MM.1S (cell line): Measurements from ENCODE around the gene FCER1G.
"Not testable (repeated sequence)": the region's sequence is repeated elsewhere in the genome, so short reads cannot be mapped to it uniquely, and the experiment has no call there.

Experiments used
- DNase-seq: peaks from one replicate; pipeline ENCODE4 v3.0.0-alpha.2; 2015
- H2AFZ ChIP-seq: fragments of 300-600 bp; sonication (generic); 2 replicates; pipeline ENCODE4 v1.6.0; 2016; ENCODE audit warnings: antibody characterized with exemption, low read length
- H3F3A ChIP-seq: fragments of 300-600 bp; sonication (generic); 2 replicates; pipeline ENCODE4 v1.6.1; 2016; ENCODE audit warnings: mild to moderate bottlenecking, antibody characterized with exemption, low read length, moderate library complexity, mixed read lengths; ENCODE audit not compliant: insufficient read depth
- H3K27ac ChIP-seq: fragments of 300-600 bp; sonication (generic); 2 replicates; pipeline ENCODE4 v1.5.1; 2016; ENCODE audit warnings: mild to moderate bottlenecking, low read length
- H3K27me3 ChIP-seq: fragments of 300-600 bp; sonication (generic); replicated peaks from 2 replicates; pipeline ENCODE4 v1.6.0; 2016; ENCODE audit warnings: low read length; ENCODE audit not compliant: insufficient read depth
- H3K36me3 ChIP-seq: fragments of 300-600 bp; sonication (generic); replicated peaks from 2 replicates; pipeline ENCODE4 v1.6.1; 2016; ENCODE audit warnings: mild to moderate bottlenecking, low read length, mixed read lengths; ENCODE audit not compliant: insufficient read depth
- H3K4me1 ChIP-seq: fragments of 300-600 bp; sonication (generic); 2 replicates; pipeline ENCODE4 v1.6.1; 2016; ENCODE audit warnings: low read length, mixed read lengths
- H3K4me2 ChIP-seq: fragments of 300-600 bp; sonication (generic); 2 replicates; pipeline ENCODE4 v1.6.0; 2016; ENCODE audit warnings: low read depth, low read length
- H3K4me3 ChIP-seq: fragments of 300-600 bp; sonication (generic); 2 replicates; pipeline ENCODE4 v1.5.1; 2016; ENCODE audit warnings: low read length, mixed read lengths
- H3K79me2 ChIP-seq: fragments of 300-600 bp; sonication (generic); 2 replicates; pipeline ENCODE4 v1.6.1; 2016; ENCODE audit warnings: mixed run types, low read length, mixed read lengths
- H3K9ac ChIP-seq: fragments of 300-600 bp; sonication (generic); 2 replicates; pipeline ENCODE4 v1.6.1; 2016; ENCODE audit warnings: low read length, mixed read lengths
- H3K9me2 ChIP-seq: fragments of 300-600 bp; sonication (generic); replicated peaks from 2 replicates; pipeline ENCODE4 v1.6.1; 2016; ENCODE audit warnings: mild to moderate bottlenecking, low read length, mixed read lengths; ENCODE audit not compliant: insufficient read depth
- H3K9me3 ChIP-seq: fragments of 300-600 bp; sonication (generic); replicated peaks from 2 replicates; pipeline ENCODE4 v1.6.1; 2016; ENCODE audit warnings: mild to moderate bottlenecking, low read length, mixed read lengths; ENCODE audit not compliant: insufficient read depth
- H4K20me1 ChIP-seq: fragments of 300-600 bp; sonication (generic); 2 replicates; pipeline ENCODE4 v1.6.1; 2016; ENCODE audit warnings: mild to moderate bottlenecking, low read length, moderate library complexity, mixed read lengths; ENCODE audit not compliant: insufficient read depth
- CTCF ChIP-seq: fragments of 300-600 bp; sonication (generic); IDR thresholded peaks from 2 replicates; pipeline ENCODE4 v1.5.1; 2016; ENCODE audit warnings: antibody characterized with exemption, low read length, mixed read lengths
- EZH2 ChIP-seq: fragments of 300-600 bp; sonication (generic); optimal IDR thresholded peaks from 2 replicates; pipeline ENCODE3; 2017; ENCODE audit warnings: low read depth, mild to moderate bottlenecking, antibody characterized with exemption, low read length, mixed read lengths
- EZH2phosphoT487 ChIP-seq: fragments of 300-600 bp; sonication (generic); IDR thresholded peaks from 2 replicates; pipeline ENCODE4 v1.6.1; 2018; ENCODE audit warnings: antibody characterized with exemption, low read length

Gene FCER1G

GRCh38 chr1:161220002-161220401 lies 4.9 kb downstream of the FCER1G start:
- Histone ChIP-seq H4K20me1 (no peaks in the 10 kb centered on the region), H3F3A (peaks cover 29% of the 10 kb centered on the region), H3K36me3 (no peaks in the 10 kb centered on the region), H3K9me2 (no peaks in the 10 kb centered on the region), H3K9me3 (no peaks in the 10 kb centered on the region), H2AFZ (no peak overlapping the region), H3K27ac (no peak overlapping the region), H3K27me3 (no peaks in the 10 kb centered on the region), H3K9ac (no peak overlapping the region), H3K4me2 (no peak overlapping the region), H3K4me1 (peaks cover 30% of the 10 kb centered on the region), H3K79me2 (no peaks in the 10 kb centered on the region), H3K4me3 (no peak overlapping the region)
- TF ChIP-seq EZH2phosphoT487 (no peak), EZH2 (no peak), CTCF (no peak)
- DNase-seq, result no peak

- no peak overlapping the region for H3K9ac ChIP-seq
- H3K9me3 ChIP-seq, result no peaks in the 10 kb centered on the region
- no peak overlapping the region for H2AFZ ChIP-seq
- H3K9me2 ChIP-seq, result no peaks in the 10 kb centered on the region
- H4K20me1 ChIP-seq, result no peaks in the 10 kb centered on the region
- TF ChIP-seq EZH2phosphoT487 (no peak), EZH2 (no peak), CTCF (no peak)
- peaks cover 14% of the 10 kb centered on the region for H3K79me2 ChIP-seq
- H3K36me3 ChIP-seq, result no peaks in the 10 kb centered on the region
- no peak overlapping the region for H3K4me3 ChIP-seq
- H3K4me1 ChIP-seq, result peaks cover 24% of the 10 kb centered on the region
- no peak for DNase-seq
- peaks cover 22% of the 10 kb centered on the region for H3F3A ChIP-seq
- no peaks in the 10 kb centered on the region for H3K27me3 ChIP-seq
- H3K4me2 ChIP-seq, result no peak overlapping the region
- H3K27ac ChIP-seq, result no peak overlapping the region
Measured at GRCh38 chr1:161222175-161223019, 7.3 kb downstream of the FCER1G start.

- no peak overlapping the region for H2AFZ ChIP-seq
- H3K36me3 ChIP-seq, result 0 out of 2 replicates have a peak, but pooled peaks cover 5% of the 10 kb centered on the region
- H3K79me2 ChIP-seq, result peaks cover 27% of the 10 kb centered on the region
- no peak overlapping the region for H3K4me3 ChIP-seq
- no peaks in the 10 kb centered on the region for H3K9me2 ChIP-seq
- H3K27me3 ChIP-seq, result no peaks in the 10 kb centered on the region
- no peaks in the 10 kb centered on the region for H4K20me1 ChIP-seq
- DNase-seq, result no peak
- H3K4me1 ChIP-seq, result peaks cover 19% of the 10 kb centered on the region
- TF ChIP-seq EZH2, result no peak
- TF ChIP-seq CTCF, result no peak
- TF ChIP-seq EZH2phosphoT487, result no peak
- no peak overlapping the region for H3K27ac ChIP-seq
- H3K9me3 ChIP-seq, result no peaks in the 10 kb centered on the region
- no peak overlapping the region for H3K4me2 ChIP-seq
- peaks cover 16% of the 10 kb centered on the region for H3F3A ChIP-seq
- no peak overlapping the region for H3K9ac ChIP-seq
Measured at GRCh38 chr1:161223805-161224694, 9.0 kb downstream of the FCER1G start.

- H3K9me3 ChIP-seq, H3K9me2 ChIP-seq, H3K27ac ChIP-seq, H3K27me3 ChIP-seq, H2AFZ ChIP-seq, H3K4me2 ChIP-seq, H4K20me1 ChIP-seq, H3K9ac ChIP-seq, H3K4me3 ChIP-seq, H3K36me3 ChIP-seq, DNase-seq: not testable (repeated sequence)
- Histone ChIP-seq H3F3A (peaks cover 16% of the 10 kb centered on the region), H3K79me2 (peaks cover 27% of the 10 kb centered on the region), H3K4me1 (peaks cover 19% of the 10 kb centered on the region)
Measured at GRCh38 chr1:161224695-161225087, 9.6 kb downstream of the FCER1G start.
